ENCODE results near the gene A4GALT.

The A4GALT gene

GRCh38 chr22:42701694-42702093 lies 19.0 kb downstream of the A4GALT start:
- DNase-seq (ENCODE audit: low read depth) = no peak

GRCh38 chr22:42700901-42701300 lies 19.8 kb downstream of the A4GALT start:
- DNase-seq (ENCODE audit: low read depth) = no peak

- no peak for DNase-seq (ENCODE audit: low read depth)
Measured at GRCh38 chr22:42700355-42700754, 20.3 kb downstream of the A4GALT start.

- no peak for DNase-seq (ENCODE audit: low read depth)
Measured at GRCh38 chr22:42699976-42700352, 20.7 kb downstream of the A4GALT start.

GRCh38 chr22:42699281-42699975 lies 21.2 kb downstream of the A4GALT start:
- no peak for DNase-seq (ENCODE audit: low read depth)

GRCh38 chr22:42697542-42698013 lies 23.1 kb downstream of the A4GALT start:
- no peak for DNase-seq (ENCODE audit: low read depth)

- DNase-seq (ENCODE audit: low read depth) = no peak
Measured at GRCh38 chr22:42696331-42696967, 24.2 kb downstream of the A4GALT start.

- DNase-seq (ENCODE audit: low read depth) = no peak
Measured at GRCh38 chr22:42695294-42695693, 25.4 kb downstream of the A4GALT start.

- no peak for DNase-seq (ENCODE audit: low read depth)
Measured at GRCh38 chr22:42693763-42694683, 26.6 kb downstream of the A4GALT start.

GRCh38 chr22:42693055-42693762 lies 27.5 kb downstream of the A4GALT start:
- DNase-seq (ENCODE audit: low read depth) = no peak

- no peak for DNase-seq (ENCODE audit: low read depth)
Measured at GRCh38 chr22:42692239-42693054, 28.2 kb downstream of the A4GALT start.

GRCh38 chr22:42691440-42691839 lies 29.2 kb downstream of the A4GALT start:
- DNase-seq (ENCODE audit: low read depth) = no peak

- no peak for DNase-seq (ENCODE audit: low read depth)
Measured at GRCh38 chr22:42688241-42689211, 32.1 kb downstream of the A4GALT start.

- DNase-seq (ENCODE audit: low read depth) = no peak
Measured at GRCh38 chr22:42686756-42687491, 33.7 kb downstream of the A4GALT start.

- no peak for DNase-seq (ENCODE audit: low read depth)
Measured at GRCh38 chr22:42685941-42686653, 34.6 kb downstream of the A4GALT start.

- no peak for DNase-seq (ENCODE audit: low read depth)
Measured at GRCh38 chr22:42684462-42685195, 36.0 kb downstream of the A4GALT start.

GRCh38 chr22:42683578-42684283 lies 36.9 kb downstream of the A4GALT start:
- no peak for DNase-seq (ENCODE audit: low read depth)
